OCI-LY7 (cell line): Measurements from ENCODE around the gene ICAM2. TPM values are rescaled to one million over a fixed set of nuclear protein-coding genes. Genes with fewer than 3 reads are reported as not detected.
"Not testable (repeated sequence)": the region's sequence is repeated elsewhere in the genome, so short reads cannot be mapped to it uniquely, and the experiment has no call there.

Source experiments
- BruUV-seq: library from RNA; stranded (reverse); fragments of 400-500 nt; replicated peaks from 2 replicates; lab custom pipeline; 2021; lab: Mats Ljungman, UMichigan
- CTCF ChIA-PET: fragments of 300-600 bp; sonication (Branson Sonifier 250); formaldehyde crosslinking; loops from one replicate; lab custom pipeline; 2022; ENCODE audit warnings: antibody characterized with exemption; ENCODE audit not compliant: unreplicated experiment; lab: Charles Lee
- POLR2A ChIA-PET: fragments of 300-600 bp; sonication (Branson Sonifier 250); formaldehyde crosslinking; loops from one replicate; lab custom pipeline; 2022; ENCODE audit warnings: antibody characterized with exemption; lab: Charles Lee
- DNase-seq: peaks from one replicate; pipeline ENCODE4 v3.0.0-alpha.2; 2015; ENCODE audit warnings: low spot score
- H2AFZ ChIP-seq: fragments of 200-600 bp; sonication (generic), shearing (Covaris generic); 2 replicates; pipeline ENCODE4 v1.6.1; 2014; ENCODE audit warnings: mild to moderate bottlenecking, antibody characterized with exemption, low read length, moderate library complexity
- H3K27ac ChIP-seq: fragments of 200-600 bp; sonication (generic); 2 replicates; pipeline ENCODE4 v1.5.1; 2014; ENCODE audit warnings: mixed run types, low read depth, mild to moderate bottlenecking, moderate library complexity, low read length, inconsistent platforms; ENCODE audit not compliant: poor library complexity, severe bottlenecking
- H3K36me3 ChIP-seq: fragments of 200-600 bp; sonication (generic); 2 replicates; pipeline ENCODE4 v1.6.1; 2014; ENCODE audit warnings: mild to moderate bottlenecking, antibody characterized with exemption, low read length, moderate library complexity, mixed read lengths; ENCODE audit not compliant: insufficient read depth
- H3K4me1 ChIP-seq: fragments of 200-600 bp; sonication (generic); 2 replicates; pipeline ENCODE4 v1.5.1; 2014; ENCODE audit warnings: mild to moderate bottlenecking, low read length; ENCODE audit not compliant: insufficient read depth, poor library complexity, severe bottlenecking
- H3K4me2 ChIP-seq: fragments of 200-600 bp; sonication (generic); 2 replicates; pipeline ENCODE4 v1.6.1; 2014; ENCODE audit warnings: mild to moderate bottlenecking, low read length
- H3K4me3 ChIP-seq: fragments of 200-600 bp; sonication (generic); 2 replicates; pipeline ENCODE4 v1.5.1; 2014; ENCODE audit warnings: mild to moderate bottlenecking, low read depth, low read length; ENCODE audit not compliant: poor library complexity, severe bottlenecking
- H3K79me2 ChIP-seq: fragments of 200-600 bp; sonication (generic); 2 replicates; pipeline ENCODE4 v1.6.1; 2016; ENCODE audit warnings: low read depth, mild to moderate bottlenecking, low read length, moderate library complexity, mixed read lengths; ENCODE audit not compliant: insufficient read depth
- H3K9me2 ChIP-seq: fragments of 200-600 bp; sonication (generic); 2 replicates; pipeline ENCODE4 v1.6.1; 2016; ENCODE audit warnings: mild to moderate bottlenecking, low read length, mixed read lengths; ENCODE audit not compliant: insufficient read depth
- H3K9me3 ChIP-seq: fragments of 200-600 bp; sonication (generic); 2 replicates; pipeline ENCODE4 v1.6.1; 2014; ENCODE audit warnings: mild to moderate bottlenecking, mixed run types, low read length, mixed read lengths
- H4K20me1 ChIP-seq: fragments of 200-600 bp; sonication (generic); 2 replicates; pipeline ENCODE4 v1.6.1; 2014; ENCODE audit warnings: mild to moderate bottlenecking, antibody characterized with exemption, low read length, moderate library complexity, mixed read lengths; ENCODE audit not compliant: insufficient read depth
- EZH2phosphoT487 ChIP-seq: fragments of 200-600 bp; sonication (generic); IDR thresholded peaks from 2 replicates; pipeline ENCODE4 v1.6.1; 2018; ENCODE audit warnings: low read depth, borderline replicate concordance, mild to moderate bottlenecking, mixed run types, antibody characterized with exemption, low read length, moderate library complexity, mixed read lengths
- intact Hi-C: fragments of 100-400 bp; cut with micrococcal nuclease; formaldehyde crosslinking; loops from one replicate; pipeline ENCODE4 v1.10.0; 2022; ENCODE audit not compliant: unreplicated experiment
- total RNA-seq, 2 experiments: library from RNA; depleted of rRNA in 1 of 2; stranded (reverse); fragments of >200 nt in 1 of 2; shearing (Covaris generic) in 1 of 2; gene quantifications; 2 replicates each; pipeline ENCODE4 v1.2.3, GENCODE V29; 2014 to 2022
- TF ChIP-seq, protein P1 (sequence below): fragments of 200-600 bp; sonication (generic); conservative IDR thresholded peaks from 2 replicates; pipeline ENCODE4 v1.5.1; 2014; ENCODE audit warnings: mild to moderate bottlenecking, antibody characterized with exemption, low read length, moderate library complexity, mixed read lengths

Gene ICAM2
- total RNA-seq, 2 experiments from 2014 or later: 88.7 to 112 TPM

DNA sequence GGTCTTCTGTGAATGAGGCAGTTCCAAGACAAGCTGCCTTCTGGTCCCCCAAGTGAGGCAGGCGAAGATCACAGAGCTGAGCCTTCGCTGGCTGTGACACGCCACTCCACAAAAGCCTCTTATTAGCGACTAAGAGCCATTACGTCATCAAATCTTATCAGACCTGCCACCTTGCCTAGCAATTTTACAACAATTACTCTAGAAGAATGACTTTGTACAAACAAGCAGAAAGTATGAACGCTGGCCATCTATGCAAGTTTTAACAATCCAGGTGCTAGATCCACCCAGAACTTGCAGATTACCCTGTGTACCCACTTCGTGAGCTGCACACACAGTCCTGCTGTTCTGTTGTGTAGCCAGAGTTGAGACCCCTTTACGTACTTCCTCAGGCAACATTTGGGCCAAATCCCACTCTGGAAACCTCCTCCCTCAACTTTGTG lies 3.8 kb upstream of the ICAM2 start:
- no peaks in the 10 kb centered on the region for H4K20me1 ChIP-seq
- no peak for TF ChIP-seq EZH2phosphoT487
- TF ChIP-seq, protein P1, sequence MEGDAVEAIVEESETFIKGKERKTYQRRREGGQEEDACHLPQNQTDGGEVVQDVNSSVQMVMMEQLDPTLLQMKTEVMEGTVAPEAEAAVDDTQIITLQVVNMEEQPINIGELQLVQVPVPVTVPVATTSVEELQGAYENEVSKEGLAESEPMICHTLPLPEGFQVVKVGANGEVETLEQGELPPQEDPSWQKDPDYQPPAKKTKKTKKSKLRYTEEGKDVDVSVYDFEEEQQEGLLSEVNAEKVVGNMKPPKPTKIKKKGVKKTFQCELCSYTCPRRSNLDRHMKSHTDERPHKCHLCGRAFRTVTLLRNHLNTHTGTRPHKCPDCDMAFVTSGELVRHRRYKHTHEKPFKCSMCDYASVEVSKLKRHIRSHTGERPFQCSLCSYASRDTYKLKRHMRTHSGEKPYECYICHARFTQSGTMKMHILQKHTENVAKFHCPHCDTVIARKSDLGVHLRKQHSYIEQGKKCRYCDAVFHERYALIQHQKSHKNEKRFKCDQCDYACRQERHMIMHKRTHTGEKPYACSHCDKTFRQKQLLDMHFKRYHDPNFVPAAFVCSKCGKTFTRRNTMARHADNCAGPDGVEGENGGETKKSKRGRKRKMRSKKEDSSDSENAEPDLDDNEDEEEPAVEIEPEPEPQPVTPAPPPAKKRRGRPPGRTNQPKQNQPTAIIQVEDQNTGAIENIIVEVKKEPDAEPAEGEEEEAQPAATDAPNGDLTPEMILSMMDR: no peak
- H3K9me3 ChIP-seq: no peaks in the 10 kb centered on the region
- no peak overlapping the region for H3K4me3 ChIP-seq
- ChIA-PET CTCF (interaction anchor here (0.6 to 1.1 kb wide), 4 partner anchors 52 to 122 kb away, joined by 3 to 5 read pairs (median 4); no protein-coding TSS in a partner anchor), POLR2A (no interaction called here)
- intact Hi-C loops: loop anchor here (2.0 to 5.0 kb wide), 2 partner anchors 73 to 92 kb away; partner anchors contain the start of gene CD79B
- H3K79me2 ChIP-seq: peaks cover 10% of the 10 kb centered on the region
- peak overlapping the region; percentile 20 for H3K27ac ChIP-seq
- H3K36me3 ChIP-seq: no peaks in the 10 kb centered on the region
- H3K4me2 ChIP-seq: peak overlapping the region; percentile 2; the same call in 1 of the 2 replicates
- H3K4me1 ChIP-seq: peaks cover 75% of the 10 kb centered on the region
- BruUV-seq: no TSS peak
- no peaks in the 10 kb centered on the region for H3K9me2 ChIP-seq
- DNase-seq: no peak
- peak overlapping the region; percentile 20; the same call in 1 of the 2 replicates for H2AFZ ChIP-seq

DNA sequence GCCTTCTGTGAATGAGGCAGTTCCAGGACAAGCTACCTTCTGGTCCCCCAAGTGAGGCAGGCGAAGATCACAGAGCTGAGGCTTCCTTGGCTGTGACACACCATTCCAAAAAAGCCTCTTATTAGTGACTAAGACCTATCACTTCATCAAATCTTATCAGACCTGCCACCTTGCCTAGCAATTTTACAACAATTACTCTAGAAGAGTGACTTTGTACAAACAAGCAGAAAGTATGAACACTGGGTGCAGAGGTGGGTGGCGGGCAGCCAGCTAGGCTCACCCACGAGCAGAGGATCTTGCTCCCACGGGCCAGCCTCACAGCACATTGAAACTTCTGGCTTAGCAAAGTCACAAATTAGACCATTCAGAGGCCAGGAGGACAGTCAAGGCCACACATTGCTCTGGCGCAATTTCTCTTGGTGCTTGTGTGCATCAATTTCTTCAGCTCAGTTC lies 2.2 kb upstream of the ICAM2 start:
- ChIA-PET POLR2A (interaction anchor here (0.7 to 4.2 kb wide), 5 partner anchors 38 to 276 kb away, joined by 3 to 43 read pairs (median 3); partner anchors contain the start of gene ERN1), CTCF (no interaction called here)
- BruUV-seq: no TSS peak
- Histone ChIP-seq H3K9me3 (no peaks in the 10 kb centered on the region), H3K4me3 (no peak overlapping the region), H3K36me3 (no peaks in the 10 kb centered on the region), H3K27ac (peak overlapping the region; percentile 97), H3K9me2 (no peaks in the 10 kb centered on the region), H4K20me1 (no peaks in the 10 kb centered on the region), H3K79me2 (peaks cover 26% of the 10 kb centered on the region), H3K4me1 (peaks cover 65% of the 10 kb centered on the region), H2AFZ (peak overlapping the region; percentile 77), H3K4me2 (peak overlapping the region; percentile 35)
- intact Hi-C loops: loop anchor here (5.0 kb wide), 1 partner anchor 90 kb away; the partner anchor contains the start of gene CD79B
- no peak for DNase-seq
- TF ChIP-seq, protein P1: no peak
- TF ChIP-seq EZH2phosphoT487: no peak

DNA sequence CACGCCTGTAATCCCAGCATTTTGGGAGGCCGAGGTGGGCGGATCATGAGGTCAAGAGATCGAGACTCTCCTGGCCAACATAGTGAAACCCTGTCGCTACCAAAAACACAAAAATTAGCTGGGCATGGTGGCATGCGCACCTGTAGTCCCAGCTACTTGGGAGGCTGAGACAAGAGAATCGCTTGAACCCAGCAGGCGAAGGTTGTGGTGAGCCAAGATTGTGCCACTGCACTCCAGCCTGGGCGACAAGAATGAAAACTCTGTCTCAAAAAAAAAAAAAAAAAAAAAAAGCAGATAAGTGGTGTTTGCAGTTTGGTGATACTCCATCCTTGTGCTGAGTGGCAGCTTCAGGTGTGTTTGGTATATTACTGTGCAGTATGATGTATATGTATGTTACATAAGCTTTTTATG lies 877 bp downstream of the ICAM2 start:
- H3K36me3 ChIP-seq, BruUV-seq, DNase-seq, H3K9me2 ChIP-seq, H2AFZ ChIP-seq, intact Hi-C loops, H4K20me1 ChIP-seq, H3K9me3 ChIP-seq: not testable (repeated sequence)
- Histone ChIP-seq H3K27ac (peak overlapping the region; percentile 97), H3K4me3 (peak overlapping the region; percentile 79), H3K4me1 (peaks cover 67% of the 10 kb centered on the region), H3K79me2 (peaks cover 57% of the 10 kb centered on the region), H3K4me2 (peak overlapping the region; percentile 82)
- POLR2A ChIA-PET: interaction anchor here (0.7 to 4.2 kb wide), 9 partner anchors 39 to 277 kb away, joined by 3 to 43 read pairs (median 3); partner anchors contain the start of gene ERN1
- CTCF ChIA-PET: interaction anchor here (1.0 to 1.4 kb wide), 2 partner anchors 9 to 100 kb away, joined by 3 read pairs; no protein-coding TSS in a partner anchor
